NT2/D1 (cell line): Measurements from ENCODE around the gene SETX.

Experiments used
- DNase-seq: peaks from one replicate; pipeline ENCODE4 v3.0.0-alpha.2; 2011; ENCODE audit warnings: low read depth, low spot score
- H3K27me3 ChIP-seq: 2 replicates; pipeline ENCODE4 v1.6.0; 2011; ENCODE audit warnings: mild to moderate bottlenecking; ENCODE audit not compliant: insufficient read length, insufficient read depth
- H3K36me3 ChIP-seq: 2 replicates; pipeline ENCODE4 v1.6.1; 2011; ENCODE audit warnings: mild to moderate bottlenecking, low read length, mixed read lengths; ENCODE audit not compliant: insufficient read depth, insufficient read length
- H3K4me1 ChIP-seq: 2 replicates; pipeline ENCODE4 v1.5.1; 2011; ENCODE audit not compliant: insufficient read depth, insufficient read length
- H3K4me3 ChIP-seq: 2 replicates; pipeline ENCODE4 v1.5.1; 2011; ENCODE audit warnings: low read depth; ENCODE audit not compliant: insufficient read length
- H3K9ac ChIP-seq: 2 replicates; pipeline ENCODE4 v1.6.0; 2011; ENCODE audit warnings: low read depth; ENCODE audit not compliant: insufficient read length
- H3K9me3 ChIP-seq: 2 replicates; pipeline ENCODE4 v1.5.1; 2011; ENCODE audit warnings: mild to moderate bottlenecking, low read length; ENCODE audit not compliant: insufficient read depth
- SUZ12 ChIP-seq: IDR thresholded peaks from 2 replicates; pipeline ENCODE4 v1.6.1; 2011; ENCODE audit not compliant: insufficient read length, insufficient read depth; ENCODE audit errors: extremely low read depth
- YY1 ChIP-seq: IDR thresholded peaks from 2 replicates; pipeline ENCODE4 v1.6.1; 2011; ENCODE audit not compliant: insufficient read length, insufficient read depth
- ZNF274 ChIP-seq: IDR thresholded peaks from 2 replicates; pipeline ENCODE4 v1.6.1; 2011; ENCODE audit warnings: mild to moderate bottlenecking, low read depth, low read length

SETX gene

DNA sequence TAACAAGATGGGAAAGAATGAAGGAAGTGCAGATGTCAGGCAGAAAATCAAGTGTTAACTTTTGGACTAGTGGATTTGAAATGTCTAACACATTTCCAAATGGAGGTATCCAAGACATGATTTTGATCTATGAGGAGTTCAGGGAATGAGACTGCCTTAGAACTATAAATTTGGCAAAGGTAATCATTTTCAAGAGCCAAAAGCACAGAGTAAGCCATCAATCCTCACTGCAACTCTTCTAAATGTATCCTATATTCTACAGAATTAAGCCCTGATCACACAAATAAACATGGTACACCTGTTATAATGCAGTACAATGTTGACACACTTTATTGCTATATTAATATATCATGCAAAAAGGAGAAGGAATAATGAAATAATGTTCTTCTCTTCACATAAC is 55.6 kb downstream of the SETX start:
- no peaks in the 10 kb centered on the region for H3K27me3 ChIP-seq
- H3K9ac ChIP-seq = no peak overlapping the region
- H3K36me3 ChIP-seq = peaks cover 87% of the 10 kb centered on the region
- no peak for TF ChIP-seq SUZ12
- no peak for TF ChIP-seq YY1
- no peak for TF ChIP-seq ZNF274
- no peak for DNase-seq
- H3K4me3 ChIP-seq = no peak overlapping the region
- H3K4me1 ChIP-seq = no peaks in the 10 kb centered on the region
- no peaks in the 10 kb centered on the region for H3K9me3 ChIP-seq

DNA sequence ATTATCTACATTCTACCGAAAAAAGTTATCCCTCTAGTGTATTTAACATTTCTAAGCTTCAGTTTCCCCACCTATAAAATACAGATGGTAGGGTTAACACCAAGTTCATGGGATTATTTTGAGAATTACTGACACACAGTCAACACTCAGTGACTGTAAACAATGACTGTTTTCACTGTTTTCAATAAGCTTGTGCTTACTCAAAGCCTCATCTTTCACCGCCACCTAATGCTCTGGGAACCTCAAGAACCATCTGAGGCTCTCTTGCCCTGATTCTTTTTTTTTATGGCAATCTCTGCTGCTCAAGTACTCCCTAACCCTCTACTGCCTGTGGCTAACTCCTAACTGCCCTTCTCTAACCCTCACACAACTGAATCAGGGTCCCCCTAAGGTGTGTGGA is 59.6 kb downstream of the SETX start:
- Histone ChIP-seq H3K36me3 (peaks cover 77% of the 10 kb centered on the region), H3K9ac (no peak overlapping the region), H3K9me3 (no peaks in the 10 kb centered on the region), H3K27me3 (no peaks in the 10 kb centered on the region), H3K4me1 (no peaks in the 10 kb centered on the region), H3K4me3 (no peak overlapping the region)
- TF ChIP-seq YY1 = no peak
- TF ChIP-seq SUZ12 = no peak
- no peak for DNase-seq

DNA sequence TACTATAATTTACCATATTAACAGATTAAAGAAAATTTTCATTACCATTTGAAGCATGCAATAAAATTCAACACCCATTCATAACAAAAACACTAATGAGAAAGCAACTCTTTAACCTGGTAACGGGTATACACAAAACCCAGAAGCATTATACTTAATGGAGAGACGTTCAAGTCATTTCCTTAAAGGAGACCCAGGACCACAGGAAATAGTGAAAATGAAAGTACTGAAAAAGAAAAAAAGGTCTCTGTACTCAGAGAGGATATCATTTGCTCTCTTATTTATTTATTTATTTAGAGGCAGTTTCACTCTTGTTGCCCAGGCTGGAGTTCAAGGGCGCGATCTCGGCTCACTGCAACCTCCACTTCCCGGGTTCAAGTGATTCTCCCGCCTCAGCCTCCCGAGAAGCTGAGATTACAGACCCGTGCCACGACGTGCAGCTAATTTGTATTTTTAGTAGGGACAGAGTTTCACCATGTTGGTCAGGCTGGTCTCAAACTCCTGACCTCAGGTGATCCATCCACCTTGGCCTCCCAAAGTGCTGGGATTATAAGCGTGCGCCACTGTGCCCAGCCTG is 61.6 kb downstream of the SETX start:
- Histone ChIP-seq H3K9ac (no peak overlapping the region), H3K36me3 (peaks cover 60% of the 10 kb centered on the region), H3K27me3 (no peaks in the 10 kb centered on the region), H3K4me3 (no peak overlapping the region), H3K9me3 (no peaks in the 10 kb centered on the region), H3K4me1 (no peaks in the 10 kb centered on the region)
- TF ChIP-seq SUZ12 (no peak), YY1 (no peak), ZNF274 (no peak)
- no peak for DNase-seq

DNA sequence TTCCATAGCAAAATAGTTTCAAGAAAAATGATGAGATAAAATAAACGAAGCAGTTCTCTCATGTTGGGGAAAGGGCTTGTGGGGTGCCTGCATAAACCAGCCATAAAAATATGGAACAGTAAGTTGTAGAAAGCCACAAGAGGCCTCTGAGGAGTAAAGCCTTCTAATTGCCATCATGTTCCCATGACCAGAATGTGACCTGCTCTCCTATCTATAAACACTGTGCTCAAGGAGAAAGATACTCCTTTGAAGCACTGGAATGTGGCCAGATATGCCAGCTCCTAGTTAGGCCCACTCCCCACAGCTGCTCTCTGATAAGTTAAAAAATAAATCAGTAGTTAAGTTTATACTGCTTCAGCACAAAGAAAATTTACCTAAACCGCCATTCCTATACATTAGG is 65.8 kb downstream of the SETX start:
- TF ChIP-seq YY1 = no peak
- TF ChIP-seq SUZ12 = no peak
- no peak for TF ChIP-seq ZNF274
- Histone ChIP-seq H3K9ac (no peak overlapping the region), H3K27me3 (no peaks in the 10 kb centered on the region), H3K9me3 (no peaks in the 10 kb centered on the region), H3K36me3 (peaks cover 54% of the 10 kb centered on the region), H3K4me1 (no peaks in the 10 kb centered on the region), H3K4me3 (no peak overlapping the region)
- no peak for DNase-seq

DNA sequence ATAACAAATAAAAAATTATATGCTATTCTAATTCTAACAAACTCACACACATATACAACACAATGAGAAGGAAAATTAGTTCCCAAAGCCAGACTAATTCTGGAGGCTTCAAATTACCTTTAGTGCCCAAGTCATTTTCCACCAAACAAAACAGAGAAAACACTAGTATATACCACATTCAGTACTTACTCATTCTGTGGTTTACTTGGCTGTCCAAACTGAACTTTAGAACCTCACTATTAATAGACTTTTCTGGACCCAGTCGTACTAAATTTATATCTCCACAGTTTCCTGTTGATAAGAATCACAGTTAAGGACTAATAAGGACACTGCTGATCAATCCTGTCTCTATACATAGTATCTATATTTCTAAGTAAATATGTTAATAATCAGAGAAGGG is 66.4 kb downstream of the SETX start:
- peaks cover 59% of the 10 kb centered on the region for H3K36me3 ChIP-seq

DNA sequence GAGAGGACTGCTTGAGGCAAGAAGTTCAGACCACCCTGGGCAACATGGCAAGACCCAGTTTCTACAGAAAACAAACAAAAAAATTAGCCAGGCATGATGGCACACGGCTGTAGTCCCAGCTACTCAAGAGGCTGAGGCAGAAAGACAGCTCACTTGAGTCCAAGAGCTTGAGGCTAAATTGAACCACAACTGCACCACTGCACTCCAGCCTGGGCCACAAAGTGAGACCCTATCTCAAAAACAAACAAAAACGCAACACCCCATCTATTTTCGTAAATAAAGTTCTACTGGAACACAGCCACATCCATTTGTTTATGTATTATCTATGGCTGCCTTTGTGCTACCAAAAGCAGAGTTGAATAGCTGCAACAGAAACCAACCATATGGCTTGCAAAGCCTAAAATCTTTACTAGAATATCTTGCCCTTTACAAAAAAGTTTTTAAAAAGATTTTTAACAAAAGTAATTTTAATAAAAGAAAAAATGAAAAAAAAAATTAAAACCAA is 67.5 kb downstream of the SETX start:
- no peaks in the 10 kb centered on the region for H3K4me1 ChIP-seq
- no peak overlapping the region for H3K4me3 ChIP-seq
- no peaks in the 10 kb centered on the region for H3K27me3 ChIP-seq
- DNase-seq = no peak
- no peaks in the 10 kb centered on the region for H3K9me3 ChIP-seq
- no peak for TF ChIP-seq SUZ12
- no peak for TF ChIP-seq YY1
- no peak for TF ChIP-seq ZNF274
- no peak overlapping the region for H3K9ac ChIP-seq
- H3K36me3 ChIP-seq = peaks cover 66% of the 10 kb centered on the region

More for the DNA sequence above, 66.4 kb downstream of the SETX start:
- Histone ChIP-seq H3K4me1 (no peaks in the 10 kb centered on the region), H3K9me3 (no peaks in the 10 kb centered on the region), H3K9ac (no peak overlapping the region), H3K4me3 (no peak overlapping the region), H3K27me3 (no peaks in the 10 kb centered on the region)
- no peak for DNase-seq
- no peak for TF ChIP-seq YY1
- no peak for TF ChIP-seq SUZ12
- TF ChIP-seq ZNF274 = no peak

DNA sequence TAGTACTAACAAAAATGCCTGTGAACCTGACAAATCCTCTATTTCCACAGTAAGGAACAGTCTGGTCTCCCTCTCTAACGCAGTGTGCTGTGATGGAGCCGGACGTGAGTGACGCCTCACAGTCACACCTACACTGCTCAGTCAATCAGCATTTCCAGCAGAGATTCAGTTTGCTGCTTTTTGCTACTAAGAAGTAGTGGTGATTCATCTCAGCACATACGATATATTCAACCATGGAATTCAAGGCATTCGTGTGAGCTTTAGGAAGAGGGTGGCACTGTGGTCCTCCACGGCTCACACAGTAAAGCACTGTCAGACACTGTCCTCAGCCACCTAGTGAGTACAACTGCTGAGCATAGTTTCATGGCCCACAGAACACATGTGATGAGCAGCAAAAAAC is 70.9 kb downstream of the SETX start:
- H3K4me1 ChIP-seq = no peaks in the 10 kb centered on the region
- no peak for TF ChIP-seq ZNF274
- no peak for TF ChIP-seq SUZ12
- no peak for TF ChIP-seq YY1
- H3K9me3 ChIP-seq = no peaks in the 10 kb centered on the region
- H3K27me3 ChIP-seq = no peaks in the 10 kb centered on the region
- DNase-seq = no peak
- H3K4me3 ChIP-seq = no peak overlapping the region
- no peak overlapping the region for H3K9ac ChIP-seq
- peaks cover 82% of the 10 kb centered on the region for H3K36me3 ChIP-seq
